GM21381 (cell line): ENCODE results near the gene PPM1H.
"Not testable (repeated sequence)": the region's sequence is repeated elsewhere in the genome, so short reads cannot be mapped to it uniquely, and the experiment has no call there.

Source experiments
- ATAC-seq: cut with Tn5 transposase; IDR thresholded peaks from one replicate; pipeline ENCODE4 v1.9.1; 2021; ENCODE audit warnings: mild to moderate bottlenecking, moderate library complexity; ENCODE audit not compliant: unreplicated experiment

The PPM1H gene

DNA sequence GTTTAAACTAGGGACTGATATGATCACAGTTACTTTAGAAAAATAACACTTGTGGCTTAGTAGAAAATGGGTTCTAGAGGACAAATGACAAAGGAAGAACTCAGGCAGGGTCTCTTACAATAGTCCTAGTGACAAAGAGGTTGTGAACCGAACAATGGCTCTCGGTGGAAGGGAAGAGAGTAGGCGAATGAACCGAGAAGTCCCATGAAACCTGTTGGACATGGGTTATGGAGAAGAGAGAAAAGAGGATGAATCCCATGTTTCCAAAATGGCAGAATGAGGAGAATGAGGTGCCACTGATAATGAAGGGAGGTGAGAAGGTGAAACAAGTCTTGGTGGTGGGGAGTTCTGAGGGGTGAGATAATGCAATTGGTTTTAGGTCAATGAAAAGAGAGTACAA is 94.1 kb downstream of the PPM1H start:
- no peak for ATAC-seq

DNA sequence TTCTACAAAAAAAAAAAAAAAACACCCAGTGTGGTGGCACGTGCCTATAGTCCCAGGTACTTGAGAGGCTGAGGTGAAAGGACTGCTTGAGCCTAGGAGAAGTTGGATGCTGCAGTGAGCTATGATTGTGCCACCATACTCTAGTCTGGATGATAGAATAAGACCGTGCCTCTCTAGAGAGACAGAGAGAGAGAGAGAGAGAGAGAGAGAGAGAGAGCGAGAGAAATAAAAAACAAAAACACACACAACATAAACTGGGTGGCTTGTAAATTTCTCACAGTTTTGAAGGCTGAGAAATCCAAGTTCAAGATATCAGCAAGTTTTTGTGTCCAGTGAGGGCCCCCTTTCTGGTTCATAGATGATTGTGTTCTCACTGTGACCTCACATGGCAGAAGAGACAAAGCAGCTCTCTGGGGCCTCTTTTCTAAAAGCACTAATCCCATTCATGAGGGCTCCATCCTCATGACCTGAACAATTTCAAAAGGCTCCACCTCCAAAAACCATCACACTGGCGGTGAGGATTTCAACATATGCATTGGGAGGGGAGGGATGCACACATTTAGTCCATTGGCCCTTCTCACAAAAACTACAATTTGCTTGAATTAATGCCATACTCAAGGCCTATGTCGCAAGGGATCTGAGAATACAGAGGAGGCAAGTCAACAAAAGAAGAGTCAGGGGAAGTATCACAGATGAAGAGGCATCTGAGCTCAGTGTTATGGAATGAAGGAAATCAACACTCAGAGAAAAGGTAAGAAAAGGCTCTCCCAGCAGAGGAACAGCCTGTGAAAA is 94.9 kb downstream of the PPM1H start:
- no peak for ATAC-seq

DNA sequence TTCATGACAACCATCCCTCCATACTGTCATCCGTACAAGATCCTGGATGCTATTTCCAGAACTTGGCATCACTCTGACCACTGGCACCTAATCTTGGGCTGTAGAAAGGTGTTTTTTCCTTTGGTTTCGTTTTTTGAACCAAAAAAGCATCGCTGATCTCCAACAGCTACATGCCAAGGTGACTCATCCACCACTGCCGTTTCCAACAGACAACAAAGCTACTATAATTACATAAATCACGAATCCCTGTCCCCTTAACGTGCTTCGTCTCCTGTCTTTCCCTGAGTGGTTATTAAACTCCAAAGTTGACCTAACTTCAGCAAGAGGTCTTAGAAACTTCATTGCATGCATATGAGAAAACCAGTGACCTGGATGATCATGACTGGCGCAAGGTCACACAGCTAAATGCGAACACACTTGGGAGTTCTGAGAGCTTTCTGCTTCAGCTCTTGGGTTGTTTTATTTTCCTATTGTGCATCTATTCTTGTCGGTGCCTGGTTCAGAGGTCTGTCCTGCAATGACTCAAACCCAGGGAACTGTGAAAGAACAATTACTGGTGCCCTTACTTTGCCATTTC is 99.9 kb downstream of the PPM1H start:
- no peak for ATAC-seq

DNA sequence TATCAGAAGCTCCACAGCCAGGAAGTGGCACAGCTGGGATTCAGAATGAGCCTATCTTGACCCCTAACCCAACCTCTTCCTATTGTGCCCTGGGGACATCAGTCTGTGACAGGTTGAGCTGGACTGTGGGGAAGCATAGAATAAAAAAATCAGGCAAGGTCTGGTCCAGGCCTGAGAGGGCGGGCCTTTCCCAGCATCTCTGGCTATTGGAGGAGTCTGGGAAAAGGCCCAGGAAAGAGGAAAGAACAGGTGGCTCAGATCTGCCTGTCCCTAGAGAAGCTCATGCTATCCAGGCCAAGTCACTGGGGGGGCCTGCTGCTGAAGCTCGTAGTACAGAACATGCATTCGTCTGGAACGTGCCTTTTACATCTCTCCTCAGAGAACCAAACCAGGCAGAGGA is 100.5 kb downstream of the PPM1H start:
- ATAC-seq: no peak

DNA sequence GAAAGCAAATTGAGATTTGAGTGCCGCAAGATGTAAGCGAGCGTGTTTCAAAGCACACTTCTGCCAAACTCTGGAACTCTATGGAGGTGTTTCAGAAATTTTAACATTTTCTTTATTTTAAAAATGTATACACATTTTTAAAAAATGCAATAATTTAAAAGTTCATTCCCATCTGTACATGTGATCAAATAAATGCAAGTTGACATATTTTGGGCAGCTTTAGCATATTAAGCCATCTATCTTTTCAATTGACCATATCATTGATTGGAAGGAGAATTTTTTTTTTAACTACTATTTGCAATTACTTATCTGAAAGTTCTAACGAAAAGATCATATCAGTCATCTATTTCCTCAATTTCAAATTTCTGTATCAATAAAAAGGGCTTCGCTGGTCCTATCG is 101.3 kb downstream of the PPM1H start:
- no peak for ATAC-seq

DNA sequence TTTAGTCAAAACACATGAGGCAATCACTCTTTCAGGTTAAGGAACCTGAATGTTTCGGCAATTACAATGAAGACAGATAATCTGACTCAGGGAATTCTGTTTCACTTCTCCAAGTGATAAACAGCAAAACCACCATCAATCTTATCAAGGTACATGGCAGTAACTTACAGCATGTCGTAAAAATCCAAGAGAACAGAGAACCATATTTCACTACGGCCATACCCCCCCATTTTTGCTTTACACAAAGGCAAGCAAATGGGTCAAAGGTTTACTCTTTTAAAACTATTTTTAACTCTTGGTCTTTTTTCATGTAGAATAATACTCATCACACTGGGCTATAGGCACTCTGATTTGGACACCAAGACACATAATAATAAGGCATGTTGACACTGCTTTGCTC is 102.4 kb downstream of the PPM1H start:
- no peak for ATAC-seq

DNA sequence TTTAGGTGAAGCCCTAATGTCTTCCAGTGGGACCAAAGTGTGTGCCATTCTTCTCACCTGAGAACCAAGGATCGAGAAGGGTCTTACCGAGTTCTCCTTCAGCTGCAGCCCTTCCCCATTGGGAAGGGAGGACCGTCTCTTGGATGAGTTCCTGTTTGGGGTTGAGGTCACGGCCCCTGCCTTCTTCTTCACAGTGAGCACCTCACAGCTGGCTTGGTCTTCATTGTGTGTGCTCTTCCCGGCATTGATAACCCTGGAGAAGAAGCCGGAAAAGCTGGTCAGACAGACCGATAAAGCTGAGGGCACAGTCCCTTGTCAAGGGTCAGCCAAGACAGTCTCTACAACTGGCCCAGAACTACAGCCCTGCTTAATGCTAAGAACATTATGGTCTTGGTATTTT is 102.9 kb downstream of the PPM1H start:
- ATAC-seq: no peak

DNA sequence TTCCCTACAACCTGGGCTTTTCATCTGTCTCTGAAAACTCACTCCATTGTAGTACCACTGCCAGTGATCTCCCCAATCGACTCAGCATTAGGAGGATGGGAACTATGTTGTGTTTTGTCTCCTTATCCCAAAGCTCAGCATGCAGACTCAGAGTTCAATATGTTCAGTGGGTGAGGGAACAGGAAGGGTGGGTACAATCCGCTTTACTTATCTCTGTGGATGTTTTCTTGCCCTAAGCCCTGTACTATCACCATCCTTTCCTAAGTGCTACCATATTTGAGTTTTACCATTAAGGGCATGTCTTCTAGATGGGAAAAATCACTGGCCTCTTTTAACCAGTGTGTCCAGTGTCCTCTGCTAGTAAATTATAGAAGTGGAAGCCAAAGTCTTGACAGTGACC is 107.1 kb downstream of the PPM1H start:
- no peak for ATAC-seq

DNA sequence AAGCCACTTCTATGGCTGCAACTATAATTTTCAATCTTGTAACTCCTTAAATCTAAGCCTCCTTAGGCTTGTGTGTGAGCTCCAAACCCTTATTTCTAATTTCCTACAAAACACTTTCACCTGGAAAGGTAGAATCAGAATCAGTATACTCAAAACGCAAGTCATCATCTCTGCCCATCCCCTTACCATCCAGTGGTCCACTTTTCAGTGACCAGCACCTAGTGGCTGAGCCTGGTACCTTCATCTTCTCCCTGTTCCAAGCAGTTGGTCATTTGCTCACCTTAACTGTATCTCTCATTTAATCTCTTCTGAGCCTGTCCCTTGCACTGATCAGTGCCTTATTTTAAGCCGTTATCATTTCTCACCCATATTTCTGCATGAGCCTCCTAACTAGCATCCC is 107.9 kb downstream of the PPM1H start:
- no peak for ATAC-seq

DNA sequence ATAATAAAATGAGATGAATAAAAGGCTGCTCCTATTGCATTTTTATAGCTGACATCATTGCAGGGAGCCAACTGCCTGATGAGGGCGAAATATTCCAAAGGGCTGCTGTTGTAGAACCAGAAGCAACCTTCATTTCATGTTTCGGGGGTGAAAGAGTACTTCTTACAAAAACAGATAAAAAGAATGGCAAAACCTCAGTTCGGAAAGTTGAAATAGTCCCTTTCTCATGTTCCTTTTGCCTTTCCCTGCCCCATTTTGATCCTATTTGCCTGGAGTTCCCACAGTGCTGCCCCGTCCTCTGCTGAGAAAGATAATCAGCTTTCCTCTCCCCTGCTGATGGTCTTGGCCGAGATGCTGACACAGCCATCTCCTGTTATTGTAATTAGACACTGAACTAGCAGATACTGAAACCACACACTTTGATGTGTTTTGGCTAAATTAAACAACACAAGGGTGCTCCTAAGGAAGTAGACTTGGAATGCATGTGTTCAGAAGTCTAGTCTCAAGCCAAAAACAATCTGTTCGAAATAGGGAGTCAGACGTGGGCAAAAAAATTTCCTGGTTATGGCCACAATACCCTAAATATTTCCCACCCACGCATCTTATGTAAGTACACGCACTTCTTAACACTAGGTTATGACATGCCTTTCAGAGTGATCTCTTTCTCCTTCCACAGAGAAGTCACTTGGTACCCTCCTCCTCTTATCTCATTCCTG is 117.2 kb downstream of the PPM1H start:
- ATAC-seq: no peak

DNA sequence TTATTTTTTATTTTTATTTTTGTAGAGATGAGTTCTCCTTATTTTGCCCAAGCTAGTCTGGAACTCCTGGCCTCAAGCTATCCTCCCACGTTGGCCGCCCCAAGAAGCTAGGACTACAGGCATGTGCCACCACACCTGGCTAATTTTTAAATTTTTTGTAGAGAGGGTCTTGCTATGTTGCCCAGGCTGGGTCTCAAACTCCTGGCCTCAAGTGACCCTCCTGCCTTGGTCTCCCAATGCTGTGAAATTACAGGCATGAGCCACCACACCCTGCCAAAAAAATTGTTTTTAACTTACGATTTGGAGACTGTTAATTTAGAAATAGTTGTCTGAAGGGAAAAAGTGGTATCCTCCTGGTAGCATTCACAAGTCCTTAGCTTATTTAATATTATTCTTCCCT is 120.7 kb downstream of the PPM1H start:
- ATAC-seq: no peak

DNA sequence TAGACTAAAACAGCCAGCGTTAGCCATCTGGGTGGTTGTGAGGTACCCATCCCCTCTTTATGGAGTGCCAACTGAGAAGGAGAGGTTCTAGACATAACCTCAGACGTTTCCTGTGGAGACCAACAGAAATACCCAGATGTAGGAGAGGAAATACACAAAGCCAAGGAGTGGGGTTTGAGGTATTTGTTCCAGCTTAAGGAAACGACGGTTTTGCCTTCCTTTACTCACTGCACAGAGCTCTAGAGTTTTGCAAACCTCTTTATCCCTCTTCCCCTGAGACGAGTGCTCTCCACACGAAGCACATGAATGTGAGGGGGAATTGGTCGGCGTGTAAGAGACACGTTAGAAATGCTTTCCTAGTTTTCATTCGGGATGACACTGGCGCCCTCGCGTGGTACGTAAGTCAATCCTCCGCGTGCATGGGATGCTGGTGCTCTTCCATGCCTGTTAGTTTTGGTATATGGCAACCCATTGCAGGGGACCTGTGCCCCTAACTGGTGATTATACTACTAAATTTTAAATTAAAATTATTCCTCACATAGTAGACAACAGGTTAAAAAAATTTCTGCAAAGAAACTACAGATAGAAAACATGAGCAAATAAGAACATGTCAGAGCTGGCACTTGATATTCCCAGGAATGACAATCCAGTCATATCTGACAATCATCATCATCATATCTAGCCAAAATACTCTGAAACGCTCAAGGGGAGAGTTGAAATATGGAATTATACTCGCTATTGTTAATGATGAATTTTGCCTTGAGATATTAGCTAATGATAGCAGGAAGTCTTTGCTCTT is 121.7 kb downstream of the PPM1H start:
- ATAC-seq: peak; percentile 60

DNA sequence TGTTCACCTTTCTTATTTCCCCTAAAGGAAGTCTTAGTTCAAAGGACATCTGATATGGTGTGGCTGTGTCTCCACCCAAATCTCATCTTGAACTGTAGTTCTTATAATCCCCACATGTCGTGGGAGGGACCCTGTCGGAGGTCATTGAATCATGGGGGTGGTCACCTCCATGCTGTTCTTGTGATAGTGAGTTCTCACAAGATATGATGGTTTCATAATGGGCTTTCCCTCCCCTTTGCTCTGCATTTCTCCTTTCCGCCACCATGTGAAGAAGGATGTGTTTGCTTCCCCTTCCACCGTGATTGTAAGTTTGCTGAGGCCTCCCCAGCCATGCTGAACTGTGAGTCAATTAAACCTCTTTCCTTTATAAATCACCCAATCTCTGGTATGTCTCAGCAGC is 123.5 kb downstream of the PPM1H start:
- ATAC-seq: not testable (repeated sequence)

DNA sequence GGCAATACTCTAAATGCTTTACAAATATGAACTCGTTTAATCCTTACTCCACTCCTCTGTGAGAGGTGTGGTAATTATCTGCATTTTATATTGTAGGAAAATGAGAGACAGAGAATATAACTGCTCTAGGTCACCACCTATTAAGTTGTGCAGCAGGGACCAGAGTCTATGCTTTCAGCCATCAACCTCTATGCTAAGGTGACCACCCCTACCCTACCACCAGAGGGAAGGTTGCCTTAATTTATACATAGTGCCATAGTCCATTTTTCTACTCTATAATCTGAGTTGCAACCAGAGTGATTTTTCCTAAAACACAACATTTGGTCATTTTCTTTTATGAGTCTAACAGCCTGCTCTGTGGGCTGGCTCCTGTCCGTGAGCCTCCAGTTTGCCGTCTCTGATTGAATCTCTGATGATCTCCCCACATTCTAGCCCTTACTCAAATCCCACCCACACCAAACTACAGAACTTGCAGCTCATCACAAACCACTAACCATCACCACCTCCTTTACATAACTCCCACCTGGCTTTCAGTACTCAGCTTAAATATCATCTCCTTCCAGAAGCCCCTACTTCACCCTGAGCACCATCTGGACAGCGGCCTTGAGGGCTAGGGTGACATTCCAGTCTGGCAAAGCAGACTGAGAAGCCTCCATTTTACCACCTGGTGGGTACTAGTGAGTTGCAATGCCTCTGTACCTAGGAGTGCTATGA is 126.6 kb downstream of the PPM1H start:
- no peak for ATAC-seq

DNA sequence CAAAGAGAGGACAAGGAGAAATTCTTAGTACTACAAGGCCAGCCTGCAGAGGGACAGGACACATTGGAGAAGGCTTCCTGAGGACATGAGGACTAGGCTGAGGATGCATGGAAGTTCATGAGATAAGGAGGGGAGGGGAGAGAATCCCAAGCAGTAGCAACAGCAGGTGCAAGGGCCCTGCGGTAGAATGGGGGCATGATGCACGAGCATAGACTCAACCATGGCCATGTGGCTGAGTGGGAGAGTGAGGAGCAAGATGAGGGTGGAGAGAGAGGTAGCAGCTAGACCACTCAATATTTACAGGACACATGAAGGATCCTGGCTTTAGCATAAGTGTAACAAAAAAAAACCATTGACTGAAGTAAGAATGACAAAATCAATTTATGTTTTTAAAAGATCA is 128.1 kb downstream of the PPM1H start:
- ATAC-seq: no peak

DNA sequence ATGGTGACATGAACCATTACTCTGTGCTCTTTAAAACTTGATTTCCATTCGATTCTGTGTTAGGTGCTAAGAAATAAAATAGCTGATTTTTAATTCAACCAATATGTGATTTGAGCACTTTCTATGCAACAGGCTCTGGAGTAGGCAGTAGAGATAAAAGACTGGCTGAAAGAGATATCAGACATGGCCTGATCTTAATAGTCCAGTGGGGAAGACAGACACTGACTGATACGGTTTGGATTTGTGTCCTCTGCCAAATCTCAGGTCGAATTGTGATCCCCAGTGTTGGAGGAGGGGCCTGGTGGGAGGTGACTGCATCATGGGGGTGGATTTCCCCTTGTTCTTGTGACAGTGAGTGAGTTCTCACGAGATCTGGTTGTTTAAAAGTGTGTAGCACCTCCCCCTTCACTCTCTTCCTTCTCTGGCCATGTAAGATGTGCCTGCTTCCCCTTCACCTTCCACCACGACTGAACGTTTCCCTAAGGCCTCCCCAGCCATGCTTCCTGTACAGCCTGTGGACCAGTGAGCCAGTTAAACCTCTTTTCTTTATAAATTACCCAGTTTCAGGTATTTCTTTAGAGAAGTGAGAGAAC is 128.6 kb downstream of the PPM1H start:
- no peak for ATAC-seq

DNA sequence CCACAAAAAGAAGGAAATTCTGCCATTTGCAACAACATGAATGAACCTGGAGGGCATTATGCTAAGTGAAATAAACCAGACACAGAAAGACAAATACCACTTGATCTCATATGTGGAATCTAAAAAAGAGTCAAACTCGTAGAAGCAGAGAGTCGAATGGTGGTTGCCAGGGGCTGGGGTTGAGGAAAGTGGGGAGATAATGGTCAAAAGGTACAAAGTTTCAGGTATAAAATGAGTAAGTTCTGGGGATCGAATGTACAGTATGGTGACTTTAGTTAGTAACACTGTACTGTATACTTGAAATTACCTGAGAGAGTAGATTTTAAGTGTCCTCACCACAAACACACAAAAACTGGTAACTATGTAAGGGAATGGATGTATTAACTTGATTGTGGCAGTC is 129.4 kb downstream of the PPM1H start:
- no peak for ATAC-seq

DNA sequence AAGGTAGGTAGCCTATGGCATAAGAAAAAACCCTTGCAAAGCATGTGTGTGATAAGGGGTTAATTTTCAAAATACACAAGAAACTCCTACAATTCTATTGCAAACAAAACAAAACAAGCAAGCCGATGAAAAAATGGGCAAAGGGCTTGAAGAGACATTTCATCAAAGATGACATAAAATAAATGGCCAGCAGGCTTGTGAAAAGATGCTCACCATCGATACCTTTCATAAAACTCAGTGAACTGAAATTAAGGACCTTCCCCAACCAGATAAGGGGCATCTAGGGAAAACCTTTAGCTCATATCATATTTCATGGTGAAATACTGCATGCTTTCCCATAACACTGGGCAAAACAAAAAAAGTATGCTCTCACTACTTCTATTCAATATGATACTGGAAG is 131.2 kb downstream of the PPM1H start:
- no peak for ATAC-seq

DNA sequence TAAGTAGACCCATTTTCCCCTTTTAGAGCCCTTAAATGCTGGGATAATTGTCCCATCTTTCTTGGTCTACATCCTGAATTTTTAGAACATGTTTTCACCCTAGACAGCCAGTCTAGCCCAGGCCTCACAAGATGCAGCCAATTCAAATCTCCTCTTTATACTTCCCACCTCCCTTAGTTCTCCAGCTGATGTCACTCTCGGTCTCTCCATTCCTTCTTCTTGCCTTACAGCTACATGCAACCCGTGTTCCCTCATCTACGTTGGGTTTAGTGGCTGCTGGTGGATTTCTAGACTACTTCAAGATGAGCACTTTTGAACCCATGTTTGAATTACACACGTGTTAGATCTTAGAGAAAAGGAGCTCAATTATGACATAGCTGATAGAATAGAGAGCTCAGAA is 132.0 kb downstream of the PPM1H start:
- ATAC-seq: no peak

DNA sequence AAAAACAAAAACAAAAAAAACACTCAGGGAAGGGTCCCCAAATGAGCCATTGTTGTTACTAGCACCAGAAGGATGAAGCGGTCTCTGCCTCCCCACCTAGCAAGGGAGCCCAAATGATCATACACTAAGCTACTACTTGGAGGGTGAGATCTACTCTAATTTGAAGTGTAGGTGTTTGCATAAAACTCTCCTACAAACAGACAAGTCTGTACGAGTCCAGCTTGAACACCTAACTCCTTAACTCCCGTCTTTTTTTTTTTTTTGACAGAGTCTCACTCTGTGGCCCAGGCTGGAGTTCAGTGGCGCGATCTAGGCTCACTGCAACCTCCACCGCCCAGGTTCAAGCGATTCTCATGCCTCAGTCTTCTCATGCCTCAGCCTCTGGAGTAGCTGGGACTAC is 132.6 kb downstream of the PPM1H start:
- ATAC-seq: no peak
